Pancreas (tissue), 10 donors: ENCODE measurements around the gene BORCS6. TPM values are rescaled to one million over a fixed set of nuclear protein-coding genes. Genes with fewer than 3 reads are reported as not detected.

ENCODE experiments used
- ATAC-seq, 4 donors: fragments of 200-7000 bp; cut with Tn5 transposase; one replicate each; pipeline versions ENCODE4 v1.8.0 to v1.9.1; 2020; ENCODE audit warnings: mild to moderate bottlenecking in 4 of 4, moderate library complexity in 4 of 4
- DNase-seq, 6 donors: peaks; one replicate each; pipeline ENCODE4 v3.0.0-alpha.2; 2020
- FAIRE-seq: peaks from 2 replicates; lab custom pipeline; 2012; peaks lifted over from hg19 to GRCh38; lab: Jason Lieb, UNC
- H3K27ac ChIP-seq, 4 donors: fragments of 200-600 bp; sonication (generic); 1 replicate in 3 of 4; 2 replicates in 1 of 4; pipeline versions ENCODE4 v1.5.0 to v1.8.0; 2020
- H3K27me3 ChIP-seq, 4 donors: fragments of 200-600 bp; one replicate each; pipeline ENCODE4 v1.8.0; 2021
- H3K36me3 ChIP-seq, 3 donors: fragments of 200-600 bp; sonication (generic) in 1 of 3; one replicate each; pipeline versions ENCODE4 v1.5.0 to v1.8.0; 2020 to 2021
- H3K4me1 ChIP-seq, 3 donors: fragments of 200-600 bp; one replicate each; pipeline ENCODE4 v1.8.0; 2021
- H3K4me3 ChIP-seq, 4 donors: fragments of 200-600 bp; sonication (generic) in 2 of 4; one replicate each; pipeline versions ENCODE4 v1.5.0 to v1.8.0; 2020 to 2021
- H3K9me3 ChIP-seq, 4 donors: fragments of 200-600 bp; one replicate each; pipeline ENCODE4 v1.8.0; 2021
- WGBS, 2 donors: extraction: QIAGEN DNeasy Blood & Tissue Kit; methylation state at CpG; one replicate each; pipeline ENCODE4 v1.1.7; 2013; 5-methylcytosine and 5-hydroxymethylcytosine counted together
- intact Hi-C, 3 donors: fragments of 100-400 bp; cut with DNase I; formaldehyde crosslinking; loops; one replicate each; pipeline versions ENCODE4 v1.11.1 to v1.14.2; 2022
- polyA plus RNA-seq, 2 donors: library from polyadenylated mRNA; stranded (reverse); fragments of 200-250 nt; gene quantifications; one replicate each; pipeline ENCODE4 v1.2.3, GENCODE V29; 2013
- total RNA-seq, 6 donors: library from RNA; stranded (reverse); fragmentation: NEBNext Ultra II Directional in 4 of 6; extraction: Animal tissue kit (Norgen Biotek cat#: 25700) in 4 of 6; gene quantifications; one replicate each; pipeline versions ENCODE4 v1.2.1 to v1.2.4, GENCODE V29; 2021 to 2023
- TF ChIP-seq, protein P1 (sequence below), 4 donors: fragments of 200-600 bp; sonication (generic) in 3 of 4; IDR thresholded peaks; one replicate each; pipeline versions ENCODE4 v1.5.0 to v1.8.0; 2021; ENCODE audit warnings: antibody characterized with exemption in 4 of 4
- donor health status: healthy with polysubstance abuse.
- donor health status: DM: no; HTN: no; CAD: no; lungs with moderate emphysema.
- donor health status: DM: no; HTN: no; CAD: no.
- donor health status: control.
- donor health status: control.
- donor health status: Bipolar disorder and iron deficiency.
- donor health status: DM: yes; HTN: yes; CAD: no.
- donor health status: DM: no; HTN: no; CAD: no.
- donor health status: DM: no; HTN: no; CAD: no.
- donor health status: DM: yes; HTN: yes; CAD: no.

The BORCS6 gene
- total and polyA plus RNA-seq, 8 donors: 4.5 to 10.4 (median 6.6) TPM

DNA sequence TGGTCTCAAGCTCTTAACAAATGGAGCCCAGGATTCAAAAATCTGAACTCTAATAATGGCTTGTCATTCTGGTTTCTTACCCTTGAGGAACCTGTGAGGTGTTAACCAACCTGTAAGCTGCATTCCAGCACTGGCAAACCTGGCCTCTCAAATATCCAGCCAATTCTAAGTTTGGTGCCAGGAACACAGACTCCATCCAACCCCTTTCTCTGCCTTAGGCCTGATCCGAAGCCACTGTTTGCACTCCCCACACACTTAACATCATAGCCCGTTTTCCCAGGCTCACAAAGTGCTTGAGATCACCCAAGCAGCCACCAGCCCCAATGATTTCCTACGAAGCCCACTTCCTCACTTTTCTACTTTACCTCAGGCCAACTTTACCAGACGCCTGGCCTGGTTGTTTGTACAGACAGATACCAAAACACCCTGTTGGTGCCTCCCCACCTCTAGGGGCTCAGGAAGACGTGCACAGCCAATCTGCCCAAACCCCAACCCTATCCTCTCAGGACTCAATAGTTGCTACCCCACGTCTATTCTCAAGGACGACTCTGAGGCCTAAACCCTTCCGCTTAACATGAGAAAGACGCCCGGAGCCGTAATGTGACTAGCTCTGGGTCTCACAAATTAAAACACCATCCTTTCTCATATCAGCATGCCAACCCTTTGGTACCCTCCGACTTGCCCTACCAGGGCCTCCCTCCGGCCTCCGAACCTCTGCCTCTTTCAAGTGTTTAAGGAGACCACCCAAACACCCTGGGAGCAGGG is 34.6 kb downstream of the BORCS6 start:
- peaks cover 0 to 9% (median 0%) of the 10 kb centered on the region in 3 donors for H3K36me3 ChIP-seq
- ATAC-seq: no peak
- intact Hi-C loops: no loop called here
- H3K4me1 ChIP-seq: peaks cover 11 to 36% (median 13%) of the 10 kb centered on the region in 3 donors
- no peak for FAIRE-seq
- 5% methylated on average over 14 of the region's 14 CpGs for WGBS, 2 donors
- TF ChIP-seq, protein P1, sequence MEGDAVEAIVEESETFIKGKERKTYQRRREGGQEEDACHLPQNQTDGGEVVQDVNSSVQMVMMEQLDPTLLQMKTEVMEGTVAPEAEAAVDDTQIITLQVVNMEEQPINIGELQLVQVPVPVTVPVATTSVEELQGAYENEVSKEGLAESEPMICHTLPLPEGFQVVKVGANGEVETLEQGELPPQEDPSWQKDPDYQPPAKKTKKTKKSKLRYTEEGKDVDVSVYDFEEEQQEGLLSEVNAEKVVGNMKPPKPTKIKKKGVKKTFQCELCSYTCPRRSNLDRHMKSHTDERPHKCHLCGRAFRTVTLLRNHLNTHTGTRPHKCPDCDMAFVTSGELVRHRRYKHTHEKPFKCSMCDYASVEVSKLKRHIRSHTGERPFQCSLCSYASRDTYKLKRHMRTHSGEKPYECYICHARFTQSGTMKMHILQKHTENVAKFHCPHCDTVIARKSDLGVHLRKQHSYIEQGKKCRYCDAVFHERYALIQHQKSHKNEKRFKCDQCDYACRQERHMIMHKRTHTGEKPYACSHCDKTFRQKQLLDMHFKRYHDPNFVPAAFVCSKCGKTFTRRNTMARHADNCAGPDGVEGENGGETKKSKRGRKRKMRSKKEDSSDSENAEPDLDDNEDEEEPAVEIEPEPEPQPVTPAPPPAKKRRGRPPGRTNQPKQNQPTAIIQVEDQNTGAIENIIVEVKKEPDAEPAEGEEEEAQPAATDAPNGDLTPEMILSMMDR (IDR thresholded peaks at IDR 0.05): no peak
- H3K27ac ChIP-seq: peak overlapping the region; percentile 96 to 100 (median 99)
- H3K4me3 ChIP-seq: peak overlapping the region; percentile 27 to 81 (median 64)
- no peaks in the 10 kb centered on the region for H3K9me3 ChIP-seq
- peak in 3 of 6 donors; percentile 30 to 60 (median 52) for DNase-seq
- H3K27me3 ChIP-seq: no peaks in the 10 kb centered on the region

DNA sequence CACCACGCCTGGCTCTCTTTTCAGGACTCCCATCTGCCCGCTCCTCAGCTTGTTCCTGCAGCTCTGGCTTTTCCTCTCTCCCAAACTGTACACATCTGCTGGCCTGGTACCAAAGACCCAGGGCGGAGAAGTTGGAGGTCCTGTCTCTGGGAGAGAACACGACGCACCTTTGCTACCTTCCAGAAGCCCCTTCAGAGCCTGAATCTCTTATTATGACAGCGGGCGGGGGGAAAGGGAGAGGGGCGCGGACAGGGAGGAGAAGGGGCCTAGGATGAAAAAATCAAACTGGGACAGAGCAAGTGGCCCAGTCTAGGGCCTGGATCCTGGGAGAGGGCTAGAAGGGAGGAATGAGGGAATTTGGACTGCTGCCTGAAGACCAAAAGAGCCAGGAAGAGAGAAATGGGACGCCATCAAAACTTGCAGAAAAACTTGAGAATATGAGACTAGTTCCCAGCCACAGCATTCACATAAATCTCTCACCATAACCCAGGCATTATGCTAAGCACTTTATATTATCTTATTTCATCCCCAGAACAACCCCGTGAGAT is 35.3 kb downstream of the BORCS6 start:
- 17 to 21% methylated on average over 11 of the region's 11 CpGs for WGBS, 2 donors
- peaks cover 11 to 38% (median 13%) of the 10 kb centered on the region in 3 donors for H3K4me1 ChIP-seq

DNA sequence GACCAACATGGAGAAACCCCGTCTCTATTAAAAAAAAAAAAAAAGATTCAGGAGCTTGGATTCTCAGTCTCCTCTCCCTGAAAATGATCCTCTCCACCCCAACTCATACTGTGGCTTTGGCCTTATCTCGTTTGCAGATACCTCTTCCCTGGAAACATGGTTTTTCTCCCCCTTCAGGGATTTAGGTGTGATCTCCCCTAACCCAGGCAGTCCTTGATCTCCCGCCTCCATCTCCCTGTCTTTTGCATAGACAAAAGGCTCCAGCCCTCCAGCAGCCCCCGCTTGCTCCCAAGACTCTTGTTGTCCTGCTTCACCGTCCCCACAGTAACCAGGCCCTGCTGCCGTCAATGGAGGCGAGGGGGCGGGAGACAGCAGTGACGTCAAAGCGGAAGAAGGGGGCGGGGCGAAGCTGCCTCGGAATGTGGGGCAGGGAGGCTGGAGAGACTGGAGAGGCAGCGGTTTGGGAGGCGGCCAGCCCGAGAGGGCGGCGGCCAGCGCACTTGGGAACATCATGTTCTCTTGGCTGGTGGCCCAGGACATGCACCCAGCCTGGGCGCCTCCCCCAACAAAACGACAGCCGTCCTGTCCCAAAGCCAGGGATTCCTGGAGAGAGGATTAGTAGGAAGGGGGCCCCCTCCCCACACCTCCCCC is 35.9 kb downstream of the BORCS6 start:
- intact Hi-C loops: no loop called here
- Histone ChIP-seq H3K36me3 (peaks cover 0 to 22% (median 10%) of the 10 kb centered on the region in 3 donors), H3K4me3 (peak overlapping the region in 3 of 4 donors; percentile 62 to 81 (median 65)), H3K27ac (peak overlapping the region; percentile 96 to 100 (median 99)), H3K9me3 (no peaks in the 10 kb centered on the region), H3K27me3 (no peaks in the 10 kb centered on the region), H3K4me1 (peaks cover 11 to 36% (median 13%) of the 10 kb centered on the region in 3 donors)
- FAIRE-seq: peak; percentile 93
- ATAC-seq: peak; percentile 49 to 57 (median 56)
- DNase-seq: peak; percentile 98 to 100 (median 100)
- 1 to 2% methylated on average over 22 of the region's 22 CpGs for WGBS, 2 donors
- TF ChIP-seq, protein P1 (IDR thresholded peaks at IDR 0.05): no peak

More for the DNA sequence above, 35.3 kb downstream of the BORCS6 start:
- no peak for FAIRE-seq
- peaks cover 0 to 16% (median 4%) of the 10 kb centered on the region in 3 donors for H3K36me3 ChIP-seq
- intact Hi-C loops: no loop called here
- peak overlapping the region; percentile 96 to 100 (median 99) for H3K27ac ChIP-seq
- TF ChIP-seq, protein P1 (IDR thresholded peaks at IDR 0.05): no peak
- no peaks in the 10 kb centered on the region for H3K27me3 ChIP-seq
- H3K4me3 ChIP-seq: peak overlapping the region in 3 of 4 donors; percentile 62 to 81 (median 65)
- DNase-seq: peak in 1 of 6 donors; percentile 42
- ATAC-seq: no peak
- no peaks in the 10 kb centered on the region for H3K9me3 ChIP-seq

DNA sequence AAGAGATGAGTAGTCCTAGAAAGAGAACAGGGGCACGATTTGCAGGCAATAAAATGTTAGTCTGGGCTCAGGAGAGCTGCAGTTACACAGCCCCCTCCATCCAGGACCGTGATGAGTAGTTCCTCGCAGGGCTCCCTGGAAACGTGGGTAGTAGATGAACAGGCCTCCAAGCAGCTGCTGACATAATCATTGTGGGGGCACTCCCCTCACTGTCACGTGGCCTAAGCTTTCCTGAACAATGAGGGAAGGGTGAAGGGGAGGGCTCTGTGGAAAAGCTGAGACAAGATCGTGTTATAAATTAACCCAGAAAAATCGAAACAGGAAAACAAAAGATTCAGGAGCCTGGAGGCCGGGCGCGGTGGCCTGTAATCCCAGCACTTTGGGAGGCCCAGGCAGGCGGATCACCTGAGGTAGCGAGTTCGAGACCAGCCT is 36.4 kb downstream of the BORCS6 start:
- peaks cover 11 to 34% (median 13%) of the 10 kb centered on the region in 3 donors for H3K4me1 ChIP-seq
- DNase-seq: peak in 5 of 6 donors; percentile 82 to 93 (median 90)
- H3K36me3 ChIP-seq: peaks cover 0 to 27% (median 13%) of the 10 kb centered on the region in 3 donors
- peak; percentile 35 to 57 (median 49) for ATAC-seq
- no peaks in the 10 kb centered on the region for H3K27me3 ChIP-seq
- H3K27ac ChIP-seq: peak overlapping the region; percentile 96 to 100 (median 99)
- intact Hi-C loops: no loop called here
- TF ChIP-seq, protein P1 (IDR thresholded peaks at IDR 0.05): no peak
- no peaks in the 10 kb centered on the region for H3K9me3 ChIP-seq
- WGBS, 2 donors: 2 to 4% methylated on average over 13 of the region's 13 CpGs
- peak; percentile 34 for FAIRE-seq
- H3K4me3 ChIP-seq: peak overlapping the region in 2 of 4 donors; percentile 62 to 65
